Myocyte (in vitro differentiated cells): ENCODE results near the gene PAK2. TPM values are rescaled to one million over a fixed set of nuclear protein-coding genes. Genes with fewer than 3 reads are reported as not detected.
"Not testable (repeated sequence)": the region's sequence is repeated elsewhere in the genome, so short reads cannot be mapped to it uniquely, and the experiment has no call there.

Source experiments
- DNase-seq: peaks from one replicate; pipeline ENCODE4 v3.0.0-alpha.2; 2012; ENCODE audit warnings: low read depth
- polyA plus RNA-seq: library from polyadenylated mRNA; unstranded; fragments of >200 nt; gene quantifications from one replicate; pipeline ENCODE4 v1.2.1, GENCODE V29; 2012; ENCODE audit warnings: missing spikeins
- total RNA-seq: library from RNA; depleted of rRNA; stranded (reverse); fragments of >200 nt; gene quantifications from 2 replicates; pipeline ENCODE4 v1.2.3, GENCODE V29; 2014

PAK2 gene
- 40.3 and 44.5 TPM in 2 replicates for total RNA-seq
- polyA plus RNA-seq: 37.9 TPM

DNA sequence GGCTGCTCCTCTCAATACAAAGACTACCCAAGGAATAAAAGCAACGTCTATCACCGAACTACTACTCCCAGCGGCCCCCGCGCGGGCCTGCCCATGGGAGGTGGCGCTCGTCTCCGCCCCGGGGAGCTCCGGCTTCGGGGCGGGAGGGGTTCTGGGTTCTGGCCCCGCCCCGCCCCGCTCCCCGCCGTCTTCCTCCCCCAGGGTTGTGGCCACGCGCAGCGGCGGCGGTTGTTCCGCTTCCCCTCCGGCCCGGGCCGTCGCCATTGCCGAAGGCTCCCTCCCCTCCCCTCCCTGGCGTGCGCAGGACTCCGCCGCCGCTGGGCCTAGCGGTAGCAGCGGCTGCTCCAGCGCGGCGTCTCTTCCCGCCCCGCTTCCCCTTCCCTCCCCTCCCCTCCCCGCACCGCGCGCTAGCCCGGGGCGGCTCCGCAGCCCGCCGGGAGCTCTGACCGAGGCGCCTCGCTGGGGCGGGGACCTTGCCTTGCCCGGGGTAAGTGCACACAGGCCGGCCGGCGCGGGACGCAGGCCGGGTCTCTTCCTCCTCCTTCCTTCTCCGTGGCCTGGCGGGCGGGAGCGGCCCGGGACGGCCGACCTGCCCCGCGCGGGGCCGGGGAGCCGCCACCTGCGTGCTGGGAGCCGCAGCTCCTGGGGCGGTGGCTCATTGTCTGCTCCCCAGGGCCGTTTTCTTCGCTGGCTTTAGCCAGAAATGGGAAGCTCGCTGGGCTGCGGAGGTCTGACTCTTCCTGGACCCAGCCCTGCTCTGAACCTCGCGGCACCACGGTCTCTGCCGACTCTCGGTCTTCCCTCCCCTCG, at the start of gene PAK2:
TSS of gene PAK2 (plus strand) at position 187 of the 810 bp plus-strand sequence. CDS start 42,790 bp downstream, outside the sequence.
- DNase-seq: peak; percentile 90

GRCh38 chr3:196689941-196690660, 49.6 kb upstream of the PAK2 start:
- no peak for DNase-seq

DNA sequence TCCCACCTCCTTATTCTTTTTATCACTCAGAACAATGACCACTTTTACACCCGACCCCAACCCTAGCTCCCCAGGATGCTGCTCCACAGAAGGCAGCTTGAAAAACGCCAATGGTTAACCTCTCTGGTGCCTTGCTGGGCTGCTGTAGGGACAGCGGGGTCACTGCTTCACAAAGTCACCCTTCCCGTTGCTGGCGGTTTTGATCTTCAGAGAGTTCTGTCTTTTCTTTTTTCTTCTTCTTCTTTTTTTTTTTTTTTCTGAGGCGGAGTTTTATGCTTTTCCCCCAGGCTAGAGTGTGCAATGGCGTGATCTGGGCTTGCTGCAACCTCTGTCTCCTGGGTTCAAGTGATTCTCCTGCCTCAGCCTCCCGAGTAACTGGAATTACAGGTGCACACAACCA, 48.3 kb upstream of the PAK2 start:
- DNase-seq: no peak

GRCh38 chr3:196694202-196694638, 45.4 kb upstream of the PAK2 start:
- peak; percentile 30 for DNase-seq

GRCh38 chr3:196694941-196695848, 44.5 kb upstream of the PAK2 start:
- no peak for DNase-seq

GRCh38 chr3:196695849-196696226, 43.8 kb upstream of the PAK2 start:
- no peak for DNase-seq

GRCh38 chr3:196697270-196697669, 42.4 kb upstream of the PAK2 start:
- no peak for DNase-seq

DNA sequence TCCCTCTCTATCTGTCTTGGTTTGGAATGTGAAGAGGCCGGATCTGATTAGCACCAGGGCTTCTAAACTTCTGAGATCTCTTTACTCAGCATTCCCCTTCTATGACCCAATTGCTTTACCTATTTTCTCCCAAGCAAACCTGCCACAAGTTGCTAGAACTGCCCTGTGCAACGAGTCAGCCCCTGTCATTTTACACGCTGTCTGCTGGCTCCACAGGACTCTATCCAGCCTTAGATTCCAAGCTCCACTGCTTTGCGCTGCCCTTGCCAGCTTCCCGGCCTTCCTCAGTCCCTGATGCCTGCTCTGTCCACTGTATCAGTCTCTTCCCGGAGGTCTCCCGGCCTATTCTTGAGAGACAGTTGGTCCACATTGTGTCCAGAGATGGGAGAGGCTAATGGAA, 39.9 kb upstream of the PAK2 start:
- DNase-seq: no peak

DNA sequence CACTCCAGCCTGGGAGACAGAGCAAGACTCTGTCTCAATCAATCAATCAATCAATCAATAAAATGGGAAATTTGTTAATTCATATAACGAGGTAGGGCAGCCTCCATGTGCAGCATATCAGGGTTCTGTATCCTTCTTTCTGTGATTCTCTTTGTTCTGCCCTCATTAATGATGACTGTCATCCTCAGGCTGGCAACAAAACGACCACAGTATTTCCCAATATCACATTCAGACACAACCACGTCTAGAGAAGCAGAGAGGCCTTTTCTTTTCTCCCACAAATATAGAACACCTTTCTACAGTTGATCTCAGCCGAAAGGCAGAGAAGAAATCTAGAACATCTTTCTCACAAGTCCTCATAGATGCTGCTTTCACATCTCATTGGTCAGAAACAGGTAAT, 38.9 kb upstream of the PAK2 start:
- DNase-seq: no peak

- DNase-seq: no peak
Measured at GRCh38 chr3:196706327-196706726, 33.3 kb upstream of the PAK2 start.

DNA sequence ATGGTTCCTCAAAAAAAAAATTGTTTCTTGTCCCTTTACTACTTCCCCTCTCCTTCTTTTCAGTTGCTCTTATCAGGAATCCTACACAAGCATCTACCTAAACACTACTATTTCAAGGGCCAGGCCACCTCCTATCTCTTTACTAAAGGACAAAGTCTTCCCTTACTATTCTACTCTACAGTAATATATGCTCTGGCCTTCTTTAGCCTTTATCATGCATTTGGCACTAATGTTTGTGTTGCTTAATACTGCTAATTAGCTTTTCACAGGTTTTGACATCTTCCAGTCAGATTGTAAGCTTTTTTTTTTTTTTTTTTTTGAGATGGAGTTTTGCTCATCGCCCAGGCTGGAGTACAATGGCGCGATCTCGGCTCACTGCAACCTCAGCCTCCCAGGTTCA, 32.9 kb upstream of the PAK2 start:
- DNase-seq: no peak

DNA sequence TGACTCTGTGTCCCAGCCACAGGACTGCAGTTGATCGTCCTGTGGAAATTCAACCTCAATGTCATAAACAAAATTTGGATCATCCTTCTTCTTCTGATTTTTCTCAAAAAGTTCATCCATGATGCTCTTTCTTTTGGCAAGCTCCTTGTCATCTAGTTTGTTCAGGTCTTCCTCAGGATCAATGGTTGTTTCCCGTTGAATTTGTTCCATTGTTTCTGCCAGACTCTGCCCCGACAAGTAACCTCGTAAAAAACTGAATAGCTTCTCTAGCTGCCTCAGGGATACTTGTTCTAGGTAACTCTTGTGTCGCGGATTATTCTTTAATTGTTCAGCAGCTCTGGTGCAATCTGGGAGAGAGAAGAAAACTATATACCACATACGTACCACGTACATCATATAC, 32.1 kb upstream of the PAK2 start:
- DNase-seq: no peak

DNA sequence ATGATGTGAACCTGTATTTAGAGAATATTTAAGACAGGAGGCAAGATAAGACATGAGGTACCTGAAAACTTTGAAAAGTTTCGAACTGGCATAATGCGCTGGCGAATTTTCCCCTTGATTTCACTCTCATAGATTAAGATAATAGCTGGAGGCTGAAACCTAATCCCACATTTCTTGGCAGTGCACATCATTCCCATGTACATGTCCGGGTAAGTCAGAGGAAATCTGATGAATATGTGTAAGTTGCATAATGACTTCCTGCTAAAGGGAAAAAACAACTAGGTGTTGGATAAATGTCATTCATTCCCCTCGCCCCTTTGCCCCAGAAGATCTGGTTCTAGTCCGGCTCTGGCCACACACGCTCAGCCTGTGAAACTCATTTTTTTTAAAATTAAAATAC, 31.2 kb upstream of the PAK2 start:
- DNase-seq: no peak

- DNase-seq: peak; percentile 90
Measured at GRCh38 chr3:196711838-196712513, 27.7 kb upstream of the PAK2 start, which contains the start of the genes CEP19 and PIGX. Gene CEP19, minus strand, starts transcription at chr3:196712250. Its CDS starts 3,593 bp downstream, at chr3:196708657. Gene PIGX, plus strand, starts transcription at chr3:196712377.

- DNase-seq: peak; percentile 75
Measured at GRCh38 chr3:196712514-196713413, 26.9 kb upstream of the PAK2 start.

GRCh38 chr3:196717162-196717561, 22.5 kb upstream of the PAK2 start:
- not testable (repeated sequence) for DNase-seq

- no peak for DNase-seq
Measured at GRCh38 chr3:196721097-196721496, 18.6 kb upstream of the PAK2 start.

GRCh38 chr3:196726788-196727675, 12.6 kb upstream of the PAK2 start:
- peak; percentile 1 for DNase-seq

GRCh38 chr3:196735751-196736150, 3.9 kb upstream of the PAK2 start:
- DNase-seq: no peak
